Embryonic facial prominence (tissue), 1 donor: ENCODE results near the gene KRTAP15-1.

Experiments
- DNase-seq: peaks from one replicate; pipeline ENCODE4 v3.0.0-alpha.2; 2016; ENCODE audit errors: extremely low spot score

The KRTAP15-1 gene, protein sequence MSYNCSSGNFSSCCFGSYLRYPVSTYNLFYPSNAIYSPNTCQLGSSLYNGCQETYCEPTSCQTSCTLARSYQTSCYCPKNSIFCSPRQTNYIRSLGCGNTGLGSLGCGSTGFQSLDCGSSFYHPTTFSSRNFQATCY

GRCh38 chr21:30439975-30440374 lies at the start of gene KRTAP15-1:
Gene KRTAP15-1, plus strand, starts transcription at chr21:30440275. Its CDS starts 53 bp downstream, at chr21:30440328.
- no peak for DNase-seq

- no peak for DNase-seq
These were observed 48.5 kb upstream of the KRTAP15-1 start for GRCh38 chr21:30391492-30392025.

- no peak for DNase-seq
These were observed 44.3 kb upstream of the KRTAP15-1 start, which contains the start of gene KRTAP13-1 for GRCh38 chr21:30395731-30396130. Gene KRTAP13-1, plus strand, starts transcription at chr21:30396031. Its CDS starts 56 bp downstream, at chr21:30396087.

DNA sequence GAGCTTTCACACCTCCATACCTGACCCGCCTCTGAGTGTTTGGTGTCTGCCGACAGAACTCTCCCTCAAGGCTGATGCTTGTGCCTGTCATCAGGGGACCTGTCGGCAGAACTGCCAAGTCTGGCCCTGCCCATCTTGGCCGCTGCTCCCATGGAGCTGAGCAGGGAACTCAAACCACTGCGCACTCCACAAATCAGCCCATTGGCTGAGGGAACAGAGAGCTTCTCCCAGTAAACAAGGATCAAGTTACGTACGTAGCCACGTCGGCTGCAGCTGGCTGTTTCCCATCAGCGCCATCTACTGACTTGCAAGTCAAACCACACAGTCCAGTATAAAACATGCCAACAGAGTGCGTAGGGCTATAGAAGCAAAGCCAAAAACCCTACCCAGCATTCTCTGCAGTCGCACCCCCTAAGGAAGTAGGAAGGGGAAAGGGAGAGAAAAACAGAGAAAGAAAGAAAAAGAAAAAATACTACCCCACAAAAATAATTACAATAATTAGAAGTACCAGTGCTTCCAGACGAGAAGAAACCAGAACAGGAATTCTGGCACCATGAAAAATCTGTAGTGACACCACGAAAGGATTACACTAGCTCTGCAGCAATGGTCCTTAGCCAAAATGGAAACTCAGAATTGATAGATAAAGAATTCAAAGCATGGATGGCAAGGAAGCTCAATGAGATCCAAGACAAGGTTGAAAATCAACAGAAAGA lies 31.1 kb upstream of the KRTAP15-1 start:
- DNase-seq, result no peak

DNA sequence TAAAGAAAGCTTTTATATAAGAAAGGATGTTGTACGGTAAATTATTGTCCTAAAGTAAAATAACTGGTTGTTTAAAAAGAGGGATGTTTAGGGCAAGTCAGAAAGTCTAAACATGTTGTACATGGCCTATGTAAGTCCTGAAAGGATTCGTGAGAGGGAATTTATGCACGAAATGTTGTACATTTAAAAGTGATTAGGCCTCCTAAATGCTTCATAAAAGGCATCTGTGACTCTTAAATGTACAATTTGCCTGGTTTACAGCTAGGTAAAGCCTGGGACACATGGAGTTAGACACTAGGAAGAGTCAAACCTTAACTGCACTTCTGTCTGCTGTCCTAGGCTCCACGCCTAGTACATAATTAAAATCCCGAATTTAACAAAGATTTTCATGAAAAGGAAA lies 24.1 kb upstream of the KRTAP15-1 start:
- DNase-seq, result no peak

DNA sequence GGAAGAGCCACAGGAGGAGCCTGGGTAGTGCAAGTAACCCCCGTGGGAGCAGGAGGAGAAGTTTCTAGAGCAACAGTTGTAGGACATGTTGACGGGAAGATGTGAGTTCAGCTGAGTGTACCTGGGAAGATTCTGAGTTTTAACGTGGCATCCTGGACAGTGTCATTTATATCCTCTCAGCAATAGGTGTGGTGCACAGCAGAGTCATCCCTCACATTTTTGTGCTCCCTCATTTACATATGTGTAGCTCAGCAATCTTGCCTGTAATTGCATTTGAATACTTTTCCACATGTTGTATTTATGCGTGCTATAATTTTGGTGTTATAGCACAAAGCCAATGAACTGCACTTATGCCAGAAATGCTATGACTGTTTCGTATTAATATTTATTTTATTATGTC lies 14.2 kb upstream of the KRTAP15-1 start, which contains the start of gene KRTAP13-3:
KRTAP13-3 (minus strand) TSS at position 101 of the 400 bp plus-strand sequence; CDS start at position 87, 14 bp downstream.
- DNase-seq, result no peak

DNA sequence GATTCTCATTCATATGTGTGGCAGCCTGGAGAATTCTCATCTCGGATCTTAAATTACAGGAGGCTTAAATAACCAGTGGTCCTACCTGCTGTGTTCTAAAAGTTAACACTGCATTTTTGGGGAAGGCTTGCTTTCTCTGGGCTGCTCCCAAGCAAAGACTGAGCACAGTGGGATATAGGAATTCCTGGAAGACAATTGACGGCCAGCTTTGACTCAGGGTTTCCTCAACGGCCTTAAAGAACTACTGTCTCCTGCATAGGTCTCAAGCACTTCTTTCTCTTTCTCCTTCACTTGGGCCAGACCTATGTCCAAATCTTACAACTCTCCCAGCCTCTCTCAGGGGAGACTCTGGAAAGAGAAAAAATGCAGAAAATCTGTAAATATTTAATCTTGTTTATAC lies 13.3 kb upstream of the KRTAP15-1 start:
- DNase-seq, result no peak

- no peak for DNase-seq
These were observed 9.9 kb upstream of the KRTAP15-1 start, which contains the start of gene KRTAP13-4 for GRCh38 chr21:30430170-30430655. Gene KRTAP13-4, plus strand, starts transcription at chr21:30430220. Its CDS starts 56 bp downstream, at chr21:30430276.

DNA sequence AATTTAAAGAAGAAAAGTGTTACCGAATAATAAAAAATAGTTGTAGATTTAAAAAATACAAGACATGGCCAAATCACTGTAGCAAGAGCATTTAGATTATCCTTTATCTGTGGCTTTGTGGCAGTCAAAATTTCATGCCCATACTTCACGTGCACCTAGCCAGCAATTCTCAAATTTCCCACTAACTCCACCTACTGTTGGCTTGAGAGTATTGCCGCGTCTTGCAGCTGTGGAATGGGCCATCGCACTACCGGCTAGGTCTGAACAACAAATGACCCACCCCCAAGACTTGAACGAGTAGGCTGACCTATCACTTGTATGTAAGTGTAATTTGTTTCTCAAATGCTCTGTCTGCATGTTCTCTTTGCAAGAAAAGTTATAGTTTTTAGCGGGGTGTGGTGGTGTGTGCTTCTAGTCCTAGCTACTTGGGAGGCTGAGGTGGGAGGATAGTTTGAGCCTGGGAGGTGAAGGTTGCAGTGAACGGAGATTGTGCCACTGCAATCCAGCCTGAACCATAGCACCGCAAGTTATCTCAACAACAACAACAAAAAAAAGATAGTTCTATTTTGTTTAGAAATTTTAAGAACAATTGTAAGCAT lies 5.9 kb upstream of the KRTAP15-1 start:
- no peak for DNase-seq

DNA sequence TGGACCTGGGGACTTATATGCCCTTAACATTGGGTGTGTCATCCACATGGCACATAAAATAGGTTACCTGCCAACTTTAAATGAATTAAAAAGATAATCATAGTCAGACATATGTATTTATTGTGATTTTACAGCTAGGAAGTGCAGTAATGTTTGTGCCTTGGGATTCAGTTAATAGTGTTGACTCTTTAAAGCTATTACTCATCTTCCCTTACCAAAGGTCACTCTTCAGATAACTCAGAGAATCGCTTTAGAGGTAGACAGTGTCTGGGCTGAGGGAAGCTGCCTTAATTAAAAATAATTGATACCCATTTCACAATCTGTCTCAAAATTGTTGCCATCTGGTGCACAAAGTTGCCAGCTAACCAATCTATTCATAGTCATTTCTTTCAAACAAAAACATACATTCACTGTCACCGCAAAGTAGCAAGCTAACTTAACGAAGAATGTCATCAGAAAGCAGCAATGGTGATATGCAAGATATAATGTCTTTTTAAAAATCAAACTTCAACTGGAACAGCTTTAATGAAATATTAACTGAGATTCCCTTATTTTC lies 3.0 kb upstream of the KRTAP15-1 start:
- DNase-seq, result no peak

DNA sequence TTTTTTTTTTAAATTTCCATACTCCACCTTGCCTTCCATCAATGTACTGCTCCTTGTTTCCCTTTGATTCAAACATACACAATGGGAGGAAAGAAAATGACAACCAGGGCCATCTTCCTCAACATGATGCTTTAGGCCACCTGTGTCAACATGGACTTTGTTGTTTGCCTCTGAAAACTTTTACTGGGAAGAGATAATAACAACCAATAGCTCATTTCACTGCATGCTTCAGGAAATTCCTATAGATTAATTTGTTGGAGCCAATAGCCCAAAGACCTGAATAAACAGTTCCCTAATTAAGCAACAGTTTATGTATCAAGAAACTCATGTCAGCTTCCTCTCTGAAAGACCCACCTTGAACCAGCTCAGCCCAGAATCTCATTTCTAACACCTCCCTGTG lies 3.2 kb downstream of the KRTAP15-1 start:
- DNase-seq, result no peak

- DNase-seq, result no peak
These were observed 4.1 kb downstream of the KRTAP15-1 start for GRCh38 chr21:30444204-30444603.

GRCh38 chr21:30447056-30447455 lies 7.0 kb downstream of the KRTAP15-1 start:
- no peak for DNase-seq

- DNase-seq, result no peak
These were observed 8.4 kb downstream of the KRTAP15-1 start for GRCh38 chr21:30448514-30448913.

DNA sequence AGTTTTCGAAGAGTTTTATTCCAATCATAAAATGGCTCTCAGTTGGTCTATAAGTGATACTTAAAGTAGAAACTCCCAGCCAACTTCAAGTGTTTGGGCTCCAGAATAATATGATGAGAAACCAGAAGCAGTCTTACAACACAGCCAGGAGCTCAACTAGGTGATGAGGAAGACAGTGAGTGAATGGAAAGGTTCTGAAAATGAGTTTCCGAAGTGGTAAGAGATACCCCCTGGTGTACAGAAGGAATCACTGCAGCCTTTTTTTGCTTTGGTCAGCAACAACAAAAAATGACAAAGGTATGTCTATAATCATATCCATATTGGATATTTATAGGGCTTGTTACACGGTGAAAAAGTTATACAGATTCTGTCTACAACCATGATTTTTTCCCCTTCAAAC lies 23.6 kb downstream of the KRTAP15-1 start:
- no peak for DNase-seq

DNA sequence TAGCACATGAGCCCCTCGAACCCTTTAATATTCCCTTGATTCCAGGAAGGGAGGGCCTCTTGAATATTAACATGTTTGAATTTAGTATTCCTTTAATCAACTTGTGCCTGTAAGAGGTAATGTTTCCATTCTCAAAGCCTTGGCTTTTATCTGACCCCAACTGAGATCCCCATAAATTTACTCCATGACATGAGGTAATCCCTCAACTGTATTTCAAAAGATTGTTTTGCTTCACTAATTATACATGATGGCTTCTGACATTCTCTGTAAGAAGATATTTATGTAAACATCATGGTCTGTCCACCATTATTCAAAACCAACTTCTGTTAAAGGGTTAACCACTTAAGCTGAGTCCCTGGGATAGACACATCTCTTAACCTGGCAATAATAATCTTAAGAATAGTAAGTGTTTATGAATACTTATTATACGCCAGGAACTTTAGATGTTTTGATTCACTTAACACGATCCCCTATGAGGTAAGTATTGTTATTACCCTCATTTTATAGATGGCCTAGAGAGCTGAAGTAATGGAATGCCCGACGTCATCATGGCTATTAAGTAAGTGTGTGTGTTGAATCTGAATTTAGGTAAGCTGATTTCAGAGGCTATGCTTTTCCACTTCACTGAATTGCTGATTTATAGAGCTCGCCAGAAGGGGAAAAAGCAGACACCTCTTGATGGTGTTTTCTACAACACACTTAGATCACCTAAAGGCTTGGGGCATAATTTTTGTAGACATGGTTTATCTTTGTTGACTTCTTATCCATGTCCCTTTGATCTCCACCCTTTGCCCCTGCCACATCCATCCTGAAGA lies 29.0 kb downstream of the KRTAP15-1 start:
- DNase-seq, result no peak

- no peak for DNase-seq
These were observed 37.9 kb downstream of the KRTAP15-1 start for GRCh38 chr21:30478004-30478403.

GRCh38 chr21:30479259-30479658 lies 39.2 kb downstream of the KRTAP15-1 start:
- no peak for DNase-seq

DNA sequence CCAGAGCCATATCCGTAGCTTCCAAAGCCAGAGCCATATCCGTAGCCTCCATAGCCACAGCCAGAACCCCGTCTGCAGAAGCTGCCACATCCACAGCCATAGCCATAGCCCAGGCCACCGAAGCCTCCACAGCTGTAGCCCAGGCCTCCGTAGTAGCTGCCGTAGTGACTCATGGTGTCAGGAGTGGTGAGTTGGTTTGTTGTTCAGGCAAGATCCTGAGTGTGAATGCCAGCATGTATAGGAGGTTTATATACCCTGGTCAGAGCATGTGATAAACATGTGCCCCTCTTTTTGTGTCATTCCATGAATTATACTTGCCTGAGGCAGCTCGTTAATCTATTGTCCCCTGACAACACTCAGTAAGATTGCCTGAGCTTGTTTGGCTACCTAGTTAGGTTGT lies 40.1 kb downstream of the KRTAP15-1 start, which contains the start of gene KRTAP19-1:
KRTAP19-1 (minus strand) TSS at position 223 of the 400 bp plus-strand sequence; CDS start at position 173, 50 bp downstream.
- DNase-seq, result no peak

- no peak for DNase-seq
These were observed 42.1 kb downstream of the KRTAP15-1 start for GRCh38 chr21:30482130-30482529.

- DNase-seq, result no peak
These were observed 46.1 kb downstream of the KRTAP15-1 start for GRCh38 chr21:30486180-30486579.
